HT-29 (cell line): ENCODE results near the gene PLAC9. TPM values are rescaled to one million over a fixed set of nuclear protein-coding genes. Genes with fewer than 3 reads are reported as not detected.

Experiments
- DNase-seq: peaks from one replicate; pipeline ENCODE4 v3.0.0-alpha.2; 2015; ENCODE audit warnings: low spot score
- total RNA-seq: library from RNA; depleted of rRNA; stranded (reverse); fragments of >200 nt; shearing (Covaris generic); gene quantifications from 2 replicates; pipeline ENCODE4 v1.2.3, GENCODE V29; 2014

The PLAC9 gene
- total RNA-seq, 1 experiment from 2014 or later = not detected

- no peak for DNase-seq
Observed at GRCh38 chr10:80160361-80161320, 28.1 kb downstream of the PLAC9 start.

DNA sequence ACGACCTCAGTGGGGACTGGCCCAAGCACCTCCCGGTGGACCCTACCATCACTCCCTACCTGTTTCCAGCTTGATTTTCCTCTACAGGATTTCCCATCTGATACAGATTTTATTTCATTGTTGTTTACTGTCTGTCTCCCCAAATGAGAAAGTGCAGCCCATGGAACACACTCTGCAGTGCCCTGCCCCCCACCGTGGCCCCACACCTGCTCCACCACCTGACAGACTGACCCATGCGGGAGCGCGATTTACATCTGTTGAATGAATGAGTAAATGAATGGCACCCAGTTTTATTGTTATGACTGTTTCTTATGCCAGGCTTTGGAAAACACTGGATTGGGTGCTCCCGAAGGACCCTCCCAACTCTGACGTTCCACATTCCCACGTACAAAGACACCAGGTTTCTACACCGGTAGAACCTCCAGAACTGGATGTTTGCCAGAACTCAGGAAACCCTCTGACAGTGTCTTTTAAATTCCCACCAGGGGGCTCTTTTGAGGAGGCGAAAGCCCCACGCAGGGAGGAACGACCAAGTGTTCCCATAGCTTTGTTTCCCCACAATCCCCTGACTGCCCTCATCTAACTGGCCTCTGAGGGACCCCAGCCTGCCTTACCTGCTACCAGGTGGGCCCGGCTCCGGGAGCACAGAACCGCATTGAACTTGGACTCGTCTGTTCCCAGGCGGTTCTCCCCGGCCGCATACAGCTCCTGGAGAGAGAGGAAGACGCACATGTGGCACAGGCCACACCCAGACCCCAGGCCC lies 29.0 kb downstream of the PLAC9 start:
- no peak for DNase-seq

- no peak for DNase-seq
Observed at GRCh38 chr10:80163741-80164341, 31.3 kb downstream of the PLAC9 start.

DNA sequence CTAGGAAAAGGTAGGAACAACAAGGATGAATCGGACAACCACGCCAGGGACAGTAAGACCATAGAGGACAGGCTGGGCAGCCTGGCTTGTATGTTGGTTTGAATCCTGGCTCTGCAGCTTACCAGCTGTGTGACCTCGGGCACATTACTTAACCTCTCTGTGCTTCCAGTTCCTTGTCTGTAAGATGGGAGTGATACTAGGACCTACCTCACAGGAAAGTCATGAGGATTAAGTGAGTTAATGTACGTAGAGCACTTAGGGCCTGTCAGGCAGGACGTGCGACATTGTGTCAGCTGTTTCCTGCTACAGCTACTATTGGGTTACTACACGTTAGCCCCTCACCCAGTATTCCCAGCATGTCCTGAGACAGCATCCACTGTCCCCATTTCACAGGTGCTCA lies 32.1 kb downstream of the PLAC9 start:
- DNase-seq = no peak

GRCh38 chr10:80165173-80165572 lies 32.6 kb downstream of the PLAC9 start:
- DNase-seq = no peak

DNA sequence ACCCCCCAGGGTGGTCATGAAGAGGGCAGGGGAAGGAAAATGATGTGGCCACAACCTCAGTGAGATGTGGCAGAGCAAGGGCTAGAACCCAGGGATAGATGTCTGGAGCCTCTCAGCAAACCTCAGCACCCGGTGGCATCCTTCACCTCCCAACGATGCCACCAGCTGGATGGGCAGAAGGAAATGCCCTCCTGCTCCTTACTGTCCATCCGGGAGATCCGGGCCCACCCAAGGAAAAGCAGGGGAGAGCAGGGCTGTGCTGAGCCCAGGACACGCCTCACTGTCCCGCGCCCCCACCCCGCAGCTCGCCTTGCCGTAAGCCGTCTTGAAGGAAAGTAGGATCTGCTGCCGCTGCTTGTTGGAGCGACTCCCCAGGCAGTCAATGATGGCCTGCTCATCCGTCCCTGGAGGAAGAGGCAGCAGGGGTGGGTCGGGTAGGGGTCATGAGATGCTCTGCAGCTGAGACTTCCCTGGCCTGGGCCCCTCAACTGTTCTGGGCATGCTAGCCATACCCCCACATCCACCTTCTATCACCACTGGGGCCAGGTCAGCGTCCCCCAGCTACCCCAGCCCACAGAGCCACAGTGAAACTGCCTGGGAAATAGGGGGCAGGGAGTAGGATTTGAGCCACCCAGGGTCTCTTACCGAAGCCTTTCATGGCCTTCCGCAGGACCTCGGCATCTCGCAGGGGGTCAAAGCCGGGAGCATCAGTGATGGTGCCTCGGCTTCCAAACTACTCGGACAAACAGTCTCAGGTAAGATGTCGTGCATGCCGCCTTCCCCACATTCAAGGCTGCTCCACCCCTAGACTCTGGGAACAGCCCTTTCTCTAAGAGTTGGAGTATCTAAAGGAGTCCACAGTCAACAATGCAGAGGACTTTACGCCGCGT lies 34.3 kb downstream of the PLAC9 start:
- no peak for DNase-seq

- no peak for DNase-seq
Observed at GRCh38 chr10:80167471-80168161, 35.1 kb downstream of the PLAC9 start.

DNA sequence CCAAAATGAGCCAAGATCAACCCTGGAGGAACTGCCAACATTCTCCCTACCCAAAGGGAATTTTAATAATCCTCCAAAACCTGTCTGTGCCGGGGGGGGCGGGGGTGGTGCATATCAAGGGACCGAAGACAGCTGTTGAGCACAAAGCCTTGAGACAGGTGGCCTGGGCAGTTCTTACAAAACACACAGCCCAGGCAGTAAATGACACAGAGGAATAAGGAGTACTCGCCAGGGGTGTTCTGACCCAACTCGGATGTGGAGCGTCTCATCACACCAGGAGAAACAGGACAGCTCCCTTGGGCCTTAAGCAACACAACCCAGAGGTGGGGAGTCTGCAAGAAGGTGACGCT lies 35.6 kb downstream of the PLAC9 start:
- no peak for DNase-seq

GRCh38 chr10:80168679-80169380 lies 36.3 kb downstream of the PLAC9 start:
- DNase-seq = no peak

DNA sequence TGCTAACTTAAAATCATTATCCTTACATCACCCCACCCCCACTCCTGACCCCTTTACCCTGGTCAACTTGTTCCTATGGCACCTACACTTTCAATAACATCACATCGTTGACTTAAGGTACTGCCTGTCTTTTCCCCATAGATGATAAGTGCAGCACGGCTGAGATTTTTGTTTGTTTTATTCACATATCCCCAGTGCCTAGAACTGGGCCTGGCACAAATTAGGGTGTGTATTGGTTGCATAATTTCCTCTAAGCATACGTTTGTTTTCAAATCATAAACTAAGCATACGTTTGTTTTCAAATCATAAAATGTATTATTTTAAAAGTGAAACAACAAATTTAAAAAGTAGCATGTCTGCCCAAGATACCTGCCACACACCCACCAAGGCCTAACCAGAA lies 37.5 kb downstream of the PLAC9 start:
- no peak for DNase-seq

DNA sequence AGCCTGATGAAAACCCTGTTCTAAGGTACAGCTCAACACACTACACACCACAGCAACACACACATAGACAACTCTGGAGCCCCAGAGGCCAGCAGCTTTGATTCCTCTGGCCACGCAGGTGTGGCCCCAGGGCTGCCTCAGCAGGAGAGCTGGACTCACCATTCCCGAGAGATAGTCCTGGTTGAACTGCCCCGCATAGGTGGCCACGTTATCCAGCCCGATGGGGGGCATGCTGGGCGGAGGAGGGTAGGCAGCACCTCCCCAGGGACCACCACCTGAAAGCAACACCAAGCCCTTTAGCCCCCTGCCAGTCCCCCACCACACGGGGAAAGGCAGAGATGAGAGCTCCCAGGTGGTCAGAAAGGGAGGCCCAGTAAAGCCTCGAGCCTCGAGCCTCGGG lies 38.1 kb downstream of the PLAC9 start:
- no peak for DNase-seq

DNA sequence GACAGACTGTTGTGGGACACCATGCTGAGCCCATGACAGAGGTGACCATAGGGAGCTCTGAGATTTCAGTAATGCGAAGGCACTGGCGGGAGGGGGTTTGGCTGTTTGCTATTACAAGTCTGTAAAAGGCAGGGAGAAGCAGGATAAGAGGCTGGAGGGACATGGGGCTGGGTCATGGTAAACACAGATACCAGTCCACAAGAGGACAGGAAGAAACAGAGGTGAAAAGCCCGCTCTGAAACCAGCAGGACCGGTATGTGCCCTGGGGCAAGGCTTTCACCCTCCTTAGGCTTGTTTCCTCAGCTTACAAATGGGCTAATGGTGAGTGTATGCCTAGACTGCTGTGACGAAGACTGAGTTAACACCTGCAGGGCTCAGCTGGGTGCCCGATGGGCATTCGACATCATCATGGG lies 38.7 kb downstream of the PLAC9 start:
- no peak for DNase-seq

GRCh38 chr10:80172896-80173295 lies 40.4 kb downstream of the PLAC9 start:
- no peak for DNase-seq

DNA sequence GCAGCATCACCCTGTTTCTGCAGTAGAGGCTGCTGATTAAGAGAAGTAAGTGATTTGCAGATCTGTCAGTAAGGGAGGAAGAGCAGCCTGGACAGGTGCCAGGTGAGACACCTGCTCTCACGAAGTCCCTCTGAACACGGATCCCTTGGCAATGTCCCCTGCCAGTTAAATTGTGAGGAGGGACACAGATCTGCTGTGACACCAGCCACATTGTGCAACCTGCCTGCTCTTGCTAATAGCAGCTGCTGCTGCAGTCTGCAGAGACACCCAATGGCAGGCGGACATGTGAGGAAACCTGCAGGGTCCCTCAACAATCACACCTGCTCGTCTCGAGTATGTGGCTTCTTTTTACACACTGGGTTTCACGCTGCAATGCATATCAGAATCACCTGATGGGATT lies 40.9 kb downstream of the PLAC9 start:
- DNase-seq = no peak

DNA sequence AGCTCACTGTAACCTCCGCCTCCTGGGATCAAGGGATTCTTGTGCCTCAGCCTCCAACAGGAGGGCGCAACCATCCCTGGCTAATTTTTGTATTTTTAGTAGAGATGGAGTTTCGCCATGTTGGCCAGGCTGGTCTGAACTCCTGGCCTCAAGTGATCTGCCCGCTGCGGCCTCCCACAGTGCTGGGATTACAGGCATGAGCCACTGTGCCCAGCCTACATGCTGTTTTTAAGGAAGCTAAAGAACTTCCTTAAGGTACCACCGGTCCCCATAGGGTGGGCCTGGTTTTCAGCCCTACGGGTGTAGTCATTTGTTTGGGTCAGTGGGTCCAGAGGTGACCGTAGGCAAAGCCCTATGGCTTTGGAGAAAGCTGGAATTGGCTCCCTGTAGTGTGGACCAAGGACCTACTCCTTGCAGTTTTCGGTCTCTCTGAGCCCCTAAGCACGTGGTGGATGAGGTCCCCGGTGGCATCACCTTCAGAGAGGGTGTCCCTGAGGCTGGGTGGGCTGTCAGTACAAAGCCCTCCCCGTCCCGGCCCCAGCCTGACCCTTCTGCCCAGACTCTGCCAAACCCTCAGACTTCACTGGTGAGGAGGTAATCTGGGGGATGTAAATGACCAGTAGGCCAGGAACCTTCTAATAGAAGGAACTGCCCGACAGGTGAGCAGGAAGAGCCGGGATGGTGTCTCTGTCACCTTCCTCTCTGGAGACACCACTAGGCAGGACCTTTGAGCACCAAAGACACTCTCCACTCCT lies 42.3 kb downstream of the PLAC9 start:
- no peak for DNase-seq

DNA sequence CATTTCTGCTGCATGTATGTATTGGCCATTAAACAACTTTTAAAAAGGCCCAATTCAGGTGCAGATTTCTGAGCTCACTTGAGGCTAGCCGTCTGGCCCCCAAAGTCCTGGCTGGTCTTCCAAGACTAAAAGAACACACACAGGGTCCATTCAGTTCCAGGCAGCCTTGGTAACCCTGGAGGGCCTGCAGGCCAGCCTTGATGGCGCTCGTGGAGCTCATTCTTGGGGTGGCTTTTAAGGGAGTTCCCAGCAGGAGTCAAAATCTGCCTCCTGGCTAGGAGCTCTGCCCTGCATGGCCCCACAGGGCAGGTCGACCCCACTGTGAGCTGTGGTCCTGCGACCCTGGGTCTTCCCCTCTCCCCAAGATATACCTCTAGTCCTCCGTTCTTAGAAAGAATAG lies 44.0 kb downstream of the PLAC9 start:
- DNase-seq = no peak

- DNase-seq = no peak
Observed at GRCh38 chr10:80177781-80178636, 45.5 kb downstream of the PLAC9 start.

GRCh38 chr10:80182986-80183385 lies 50.5 kb downstream of the PLAC9 start:
- DNase-seq = no peak
